Lung (tissue), 12 donors: Measurements from ENCODE around the gene ATP1A1. TPM values are rescaled to one million over a fixed set of nuclear protein-coding genes. Genes with fewer than 3 reads are reported as not detected.

ENCODE experiments used
- ATAC-seq: fragments of 200-7000 bp; cut with Tn5 transposase; one replicate; pipeline ENCODE4 v1.9.1; 2020; ENCODE audit warnings: moderate number of reproducible peaks; ENCODE audit not compliant: insufficient read depth, low FRiP score
- DNase-seq, 3 donors: peaks; one replicate each; pipeline ENCODE4 v3.0.0-alpha.2; 2013 to 2017
- H3K27ac ChIP-seq, 2 donors: one replicate each; pipeline ENCODE4 v1.5.1; 2013; ENCODE audit warnings: mild to moderate bottlenecking in 2 of 2, moderate library complexity in 2 of 2, control low read depth in 1 of 2, inconsistent platforms in 1 of 2, low read depth in 1 of 2, low read length in 1 of 2
- H3K27me3 ChIP-seq, 3 donors: one replicate each; pipeline ENCODE4 v1.5.1; 2013; ENCODE audit warnings: low read length in 2 of 3; ENCODE audit not compliant: control insufficient read depth in 3 of 3, insufficient read depth in 3 of 3
- H3K36me3 ChIP-seq, 4 donors: one replicate each; pipeline ENCODE4 v1.5.1; 2013; ENCODE audit warnings: low read length in 4 of 4, mild to moderate bottlenecking in 1 of 4, moderate library complexity in 1 of 4; ENCODE audit not compliant: control insufficient read depth in 4 of 4, insufficient read depth in 4 of 4
- H3K4me1 ChIP-seq, 5 donors: one replicate each; pipeline ENCODE4 v1.5.1; 2013; ENCODE audit warnings: low read length in 5 of 5, mild to moderate bottlenecking in 2 of 5, moderate library complexity in 1 of 5; ENCODE audit not compliant: control insufficient read depth in 5 of 5, insufficient read depth in 5 of 5
- H3K4me3 ChIP-seq: one replicate; pipeline ENCODE4 v1.5.1; 2013; ENCODE audit warnings: mild to moderate bottlenecking, control low read depth, moderate library complexity
- H3K9ac ChIP-seq, 2 donors: one replicate each; pipeline ENCODE4 v1.5.1; 2013; ENCODE audit warnings: low read length in 2 of 2, control low read depth in 1 of 2; ENCODE audit not compliant: insufficient read depth in 1 of 2
- H3K9me3 ChIP-seq, 4 donors: one replicate each; pipeline ENCODE4 v1.5.1; 2013; ENCODE audit warnings: low read length in 3 of 4, mild to moderate bottlenecking in 1 of 4, moderate library complexity in 1 of 4; ENCODE audit not compliant: control insufficient read depth in 4 of 4, insufficient read depth in 3 of 4
- WGBS, 2 donors: extraction: QIAGEN DNeasy Blood & Tissue Kit; methylation state at CpG; one replicate each; pipeline ENCODE4 v1.1.7; 2013; 5-methylcytosine and 5-hydroxymethylcytosine counted together
- polyA plus RNA-seq, 2 donors: library from polyadenylated mRNA; stranded (reverse); fragments of 200-250 nt; gene quantifications; one replicate each; pipeline ENCODE4 v1.2.1, GENCODE V29; 2013
- total RNA-seq, 2 donors: library from RNA; depleted of rRNA in 1 of 2; stranded (reverse); fragments of >200 nt in 1 of 2; gene quantifications; one replicate each; pipeline ENCODE4 v1.2.1, GENCODE V29; 2014 to 2021
- TF ChIP-seq, protein P1 (sequence below): IDR thresholded peaks from 2 replicates; pipeline ENCODE4 v1.5.1; 2012; ENCODE audit warnings: mild to moderate bottlenecking; ENCODE audit errors: control extremely low read depth, extremely low read depth
- donor health status: control.
- donor health status: control.
- donor health status: Bipolar disorder and iron deficiency.
- donor health status: healthy.
- donor health status: DM: yes; HTN: yes; CAD: no.

The ATP1A1 gene
- total and polyA plus RNA-seq, 4 donors: 320 to 715 (median 612) TPM

DNA sequence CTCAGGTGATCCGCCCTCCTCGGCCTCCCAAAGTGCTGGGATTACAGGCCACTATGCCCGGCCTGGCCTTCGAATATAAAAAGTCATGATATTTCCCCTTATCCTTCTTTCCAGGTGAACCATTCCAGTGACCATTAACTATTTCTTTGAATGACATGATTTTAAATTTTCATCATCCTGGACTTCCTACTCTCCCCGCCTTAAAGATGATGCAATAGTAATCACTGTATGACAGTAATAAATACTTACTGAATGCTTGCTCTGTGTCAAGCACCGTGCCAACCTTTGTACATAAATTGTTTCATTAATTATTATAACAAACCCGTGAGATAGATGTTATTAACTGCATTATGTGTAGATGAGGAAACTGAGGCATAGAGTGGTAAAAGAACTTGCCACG lies 19.9 kb upstream of the ATP1A1 start:
- TF ChIP-seq, protein P1, sequence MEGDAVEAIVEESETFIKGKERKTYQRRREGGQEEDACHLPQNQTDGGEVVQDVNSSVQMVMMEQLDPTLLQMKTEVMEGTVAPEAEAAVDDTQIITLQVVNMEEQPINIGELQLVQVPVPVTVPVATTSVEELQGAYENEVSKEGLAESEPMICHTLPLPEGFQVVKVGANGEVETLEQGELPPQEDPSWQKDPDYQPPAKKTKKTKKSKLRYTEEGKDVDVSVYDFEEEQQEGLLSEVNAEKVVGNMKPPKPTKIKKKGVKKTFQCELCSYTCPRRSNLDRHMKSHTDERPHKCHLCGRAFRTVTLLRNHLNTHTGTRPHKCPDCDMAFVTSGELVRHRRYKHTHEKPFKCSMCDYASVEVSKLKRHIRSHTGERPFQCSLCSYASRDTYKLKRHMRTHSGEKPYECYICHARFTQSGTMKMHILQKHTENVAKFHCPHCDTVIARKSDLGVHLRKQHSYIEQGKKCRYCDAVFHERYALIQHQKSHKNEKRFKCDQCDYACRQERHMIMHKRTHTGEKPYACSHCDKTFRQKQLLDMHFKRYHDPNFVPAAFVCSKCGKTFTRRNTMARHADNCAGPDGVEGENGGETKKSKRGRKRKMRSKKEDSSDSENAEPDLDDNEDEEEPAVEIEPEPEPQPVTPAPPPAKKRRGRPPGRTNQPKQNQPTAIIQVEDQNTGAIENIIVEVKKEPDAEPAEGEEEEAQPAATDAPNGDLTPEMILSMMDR: no peak
- H3K36me3 ChIP-seq: no peaks in the 10 kb centered on the region
- WGBS, 2 donors: 90 to 93% methylated on average over 8 of the region's 8 CpGs
- H3K27ac ChIP-seq: no peak overlapping the region
- no peak for DNase-seq
- no peaks in the 10 kb centered on the region for H3K4me1 ChIP-seq
- H3K4me3 ChIP-seq: no peak overlapping the region
- no peaks in the 10 kb centered on the region for H3K9me3 ChIP-seq
- ATAC-seq: no peak
- peaks cover 0 to 2% (median 0%) of the 10 kb centered on the region in 3 donors for H3K27me3 ChIP-seq
- no peak overlapping the region for H3K9ac ChIP-seq

DNA sequence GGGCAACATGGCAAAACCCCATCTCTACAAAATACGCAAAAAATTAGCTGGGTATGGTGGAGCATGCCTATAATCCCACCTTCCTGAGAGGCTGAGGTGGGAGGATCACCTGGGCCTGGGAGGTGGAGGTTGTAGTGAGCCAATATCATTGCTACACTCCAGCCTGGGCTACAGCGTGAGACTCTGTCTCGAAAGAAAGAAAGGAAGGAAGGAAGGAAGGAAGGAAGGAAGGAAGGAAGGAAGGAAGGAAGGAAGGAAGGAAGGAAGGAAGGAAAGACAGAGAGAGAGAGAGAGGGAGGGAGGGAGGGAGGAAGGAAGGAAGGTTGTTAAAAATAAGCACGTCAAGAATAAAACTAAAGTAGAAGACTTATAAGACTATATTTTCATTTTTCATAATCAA lies 17.0 kb upstream of the ATP1A1 start:
- Histone ChIP-seq H3K27ac (no peak overlapping the region), H3K9me3 (no peaks in the 10 kb centered on the region), H3K4me3 (no peak overlapping the region), H3K9ac (no peak overlapping the region), H3K27me3 (peaks cover 0 to 4% (median 0%) of the 10 kb centered on the region in 3 donors), H3K4me1 (no peaks in the 10 kb centered on the region), H3K36me3 (no peaks in the 10 kb centered on the region)
- TF ChIP-seq, protein P1: no peak
- DNase-seq: no peak
- 27 to 57% methylated on average over 4 of the region's 4 CpGs for WGBS, 2 donors
- ATAC-seq: no peak

DNA sequence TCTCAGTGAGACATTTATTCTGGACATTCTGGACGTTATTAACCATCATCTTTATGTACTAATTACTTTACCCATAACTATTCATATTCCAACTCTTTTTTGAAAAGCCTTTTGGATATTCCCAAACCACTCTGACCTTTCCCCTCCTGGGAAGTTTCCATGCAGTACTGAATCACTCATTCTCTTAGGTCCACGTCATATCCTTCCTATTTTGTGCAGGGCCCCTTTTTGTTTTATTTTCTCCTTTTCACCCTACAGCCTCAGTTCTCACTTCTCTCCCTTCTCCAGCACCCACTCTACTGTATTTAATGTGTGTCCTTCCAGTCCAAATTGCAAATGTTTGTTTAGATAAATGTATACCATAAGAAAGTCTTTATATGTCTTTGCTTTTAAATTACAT lies 16.4 kb upstream of the ATP1A1 start:
- no peaks in the 10 kb centered on the region for H3K4me1 ChIP-seq
- ATAC-seq (no peak), DNase-seq (no peak)
- no peak overlapping the region for H3K9ac ChIP-seq
- no peak overlapping the region for H3K27ac ChIP-seq
- TF ChIP-seq, protein P1: no peak
- peaks cover 0 to 4% (median 0%) of the 10 kb centered on the region in 3 donors for H3K27me3 ChIP-seq
- no peaks in the 10 kb centered on the region for H3K36me3 ChIP-seq
- H3K4me3 ChIP-seq: no peak overlapping the region
- H3K9me3 ChIP-seq: no peaks in the 10 kb centered on the region
- 72 to 78% methylated on average over 2 of the region's 2 CpGs for WGBS, 2 donors

DNA sequence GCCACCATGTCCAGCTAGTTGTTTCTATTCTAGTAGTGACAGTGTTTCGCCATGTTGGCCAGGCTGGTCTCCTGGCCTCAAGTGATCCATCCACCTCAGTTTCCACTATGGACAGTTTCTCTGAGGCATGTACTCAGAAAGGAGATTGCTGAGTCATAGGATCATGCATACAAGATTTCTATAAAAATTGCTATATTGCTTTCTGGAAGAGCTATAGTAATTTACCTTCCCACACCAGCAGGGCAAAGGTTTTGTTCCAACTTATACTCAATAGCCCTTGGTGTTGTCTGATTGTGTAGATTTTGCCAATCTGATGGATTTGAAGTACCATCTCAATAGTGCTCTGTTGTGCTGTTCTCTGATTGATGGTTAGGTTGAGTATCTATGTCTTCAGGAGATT lies 15.6 kb upstream of the ATP1A1 start:
- 92 to 93% methylated on average over 1 of the region's 1 CpG for WGBS, 2 donors
- no peak for ATAC-seq

More for the DNA sequence above, 15.6 kb upstream of the ATP1A1 start:
- DNase-seq: no peak
- Histone ChIP-seq H3K27me3 (peaks cover 0 to 4% (median 0%) of the 10 kb centered on the region in 3 donors), H3K36me3 (no peaks in the 10 kb centered on the region), H3K9me3 (no peaks in the 10 kb centered on the region), H3K27ac (no peak overlapping the region), H3K9ac (no peak overlapping the region), H3K4me3 (no peak overlapping the region), H3K4me1 (no peaks in the 10 kb centered on the region)
- TF ChIP-seq, protein P1: no peak
